ENCODE results near the gene PRC1.

PRC1 gene

DNA sequence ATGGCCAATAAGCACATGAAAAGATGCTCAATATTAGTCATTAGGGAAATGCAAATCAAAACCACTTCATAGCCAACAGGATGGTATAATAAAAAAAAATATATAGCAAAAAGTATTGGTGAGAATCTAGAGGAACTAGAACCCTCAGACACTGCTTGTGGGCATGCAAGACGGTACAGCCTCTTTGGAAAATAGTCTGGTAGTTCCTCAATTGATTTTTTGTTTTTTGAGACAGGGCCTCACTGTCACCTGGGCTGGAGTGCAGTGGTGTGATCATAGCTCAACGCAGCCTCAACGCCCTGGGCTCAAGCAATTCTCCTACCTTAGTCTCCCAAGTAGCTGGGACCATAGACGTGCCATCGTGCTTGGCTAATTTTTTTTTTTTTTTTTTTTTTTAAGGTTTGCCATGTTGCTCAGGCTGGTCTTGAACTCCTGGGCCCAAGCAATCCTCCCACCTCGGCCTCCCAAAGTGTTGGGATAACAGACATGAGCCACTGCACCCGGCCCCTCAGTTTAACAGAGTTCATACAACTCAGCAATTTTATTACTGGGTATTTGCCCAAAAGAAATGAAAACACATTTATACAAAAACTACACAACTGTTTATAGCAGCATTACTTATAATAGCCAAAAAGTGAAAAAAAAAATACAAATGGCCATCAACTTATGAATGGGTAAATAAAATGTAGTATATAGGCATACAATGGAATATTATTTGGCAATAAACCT is 5.1 kb downstream of the PRC1 start:
- no peak for FAIRE-seq

DNA sequence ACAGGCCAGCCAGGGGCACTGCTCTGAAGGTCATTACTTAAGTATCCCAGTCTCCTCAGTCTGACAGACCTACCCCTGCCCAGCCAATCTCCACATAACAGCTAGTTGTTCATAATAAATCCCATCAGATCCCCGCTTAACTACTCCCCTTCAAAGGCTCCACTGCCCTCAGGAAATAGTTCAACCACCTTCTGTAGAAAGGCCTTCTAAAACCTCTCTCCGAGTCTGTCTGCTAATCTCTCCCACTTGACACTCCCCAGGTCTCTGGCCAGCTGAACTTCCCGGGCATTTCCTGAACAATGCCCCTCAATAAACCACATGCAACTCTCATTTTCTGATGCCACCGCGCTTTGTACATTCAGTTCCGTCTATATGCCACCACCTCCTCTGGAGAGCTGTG is 6.0 kb downstream of the PRC1 start:
- FAIRE-seq = no peak

DNA sequence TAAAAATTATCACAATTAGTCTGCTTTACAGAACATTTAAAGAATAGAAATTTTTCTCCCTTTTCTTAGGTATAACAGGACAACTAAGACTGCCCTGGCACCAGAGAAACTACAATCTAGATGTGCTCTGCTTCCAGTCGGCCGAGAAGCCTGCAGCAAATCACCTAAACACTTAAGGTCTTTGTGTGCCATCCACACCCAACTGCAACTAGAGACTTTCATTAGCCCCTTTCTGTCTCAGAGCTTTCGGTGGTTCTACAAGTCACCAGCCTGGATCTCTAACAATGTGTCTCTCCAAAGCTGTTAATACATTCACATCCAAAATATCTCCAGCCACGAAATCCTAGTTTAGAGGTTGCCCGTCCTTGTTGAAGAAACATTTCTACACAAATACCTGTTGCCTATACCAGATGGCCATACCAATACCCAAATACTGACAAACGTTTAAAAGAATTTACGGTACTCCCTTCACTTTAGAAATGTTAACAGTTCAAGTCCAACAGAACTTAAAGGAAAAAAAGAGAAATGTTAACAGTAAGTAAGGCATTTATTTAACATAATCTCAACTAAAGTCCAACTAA is 6.7 kb downstream of the PRC1 start:
- no peak for FAIRE-seq

DNA sequence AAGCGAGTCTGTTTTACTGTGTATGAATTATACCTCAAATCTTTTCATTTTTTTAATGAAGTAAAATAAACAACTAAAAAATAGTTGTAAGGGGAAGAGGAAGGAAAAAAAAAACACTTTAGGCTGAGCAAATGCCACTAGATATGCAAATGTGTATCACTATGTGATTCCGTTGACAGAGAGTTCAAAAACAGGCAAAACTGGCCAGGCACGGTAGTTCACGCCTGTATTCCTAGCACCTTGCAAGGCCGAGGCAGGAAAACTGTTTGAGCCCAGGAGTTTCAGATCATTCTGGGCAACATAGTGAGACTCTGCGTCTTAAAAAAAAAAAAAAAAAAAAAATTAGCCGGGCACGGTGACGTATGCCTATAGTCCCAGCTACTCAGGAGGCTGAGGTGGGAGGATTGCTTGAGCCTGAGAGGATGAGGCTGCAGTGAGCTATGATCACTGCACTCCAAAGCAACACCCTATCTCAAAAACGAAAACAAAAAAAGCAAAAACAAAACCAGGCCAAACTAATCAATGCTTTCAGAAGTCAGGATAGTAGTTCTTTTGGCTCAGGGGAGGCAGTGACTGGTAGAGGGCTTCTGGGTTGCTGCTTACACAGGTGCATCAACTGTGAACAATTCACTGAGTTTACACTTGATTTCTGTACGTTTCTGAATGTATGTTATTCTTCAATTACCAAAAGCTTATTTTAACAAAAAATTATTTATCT is 7.4 kb downstream of the PRC1 start:
- no peak for FAIRE-seq

DNA sequence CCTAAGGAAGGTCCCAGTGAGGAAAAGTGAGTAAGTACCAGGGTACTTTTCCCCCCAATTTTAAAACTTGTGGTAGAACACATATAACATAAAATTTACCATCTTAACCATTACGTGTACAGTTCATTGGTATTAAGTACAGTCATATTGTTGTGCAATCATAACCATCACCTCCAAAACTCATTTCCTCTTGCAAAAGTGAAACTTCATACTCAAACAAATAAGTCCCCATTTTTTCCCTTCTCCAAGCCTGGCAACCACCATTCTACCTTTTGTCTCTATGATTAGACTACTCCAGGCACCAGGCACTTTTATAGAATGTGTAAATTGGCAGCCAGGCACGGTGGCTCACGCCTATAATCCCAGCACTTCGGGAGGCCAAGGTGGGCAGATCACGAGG is 12.2 kb downstream of the PRC1 start:
- no peak for FAIRE-seq

DNA sequence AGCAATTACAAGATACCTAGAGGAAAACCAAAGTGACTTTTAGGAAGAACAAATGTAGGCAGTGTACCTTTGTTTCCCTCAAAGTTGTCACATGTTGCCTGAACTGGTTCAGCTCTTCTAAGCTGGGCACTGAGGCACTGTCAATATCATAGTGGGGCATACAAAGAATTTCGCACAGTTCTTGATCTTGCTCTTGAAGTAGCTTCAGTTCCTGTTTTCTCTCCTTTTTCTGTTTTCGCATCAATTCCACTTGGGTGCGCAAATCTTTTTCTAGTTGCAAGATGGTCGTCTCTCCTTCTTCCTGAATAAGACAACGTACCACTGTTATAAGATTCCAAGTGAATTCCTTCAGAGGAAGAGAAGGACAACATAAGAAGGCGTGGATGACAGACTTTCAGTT is 12.7 kb downstream of the PRC1 start:
- no peak for FAIRE-seq

DNA sequence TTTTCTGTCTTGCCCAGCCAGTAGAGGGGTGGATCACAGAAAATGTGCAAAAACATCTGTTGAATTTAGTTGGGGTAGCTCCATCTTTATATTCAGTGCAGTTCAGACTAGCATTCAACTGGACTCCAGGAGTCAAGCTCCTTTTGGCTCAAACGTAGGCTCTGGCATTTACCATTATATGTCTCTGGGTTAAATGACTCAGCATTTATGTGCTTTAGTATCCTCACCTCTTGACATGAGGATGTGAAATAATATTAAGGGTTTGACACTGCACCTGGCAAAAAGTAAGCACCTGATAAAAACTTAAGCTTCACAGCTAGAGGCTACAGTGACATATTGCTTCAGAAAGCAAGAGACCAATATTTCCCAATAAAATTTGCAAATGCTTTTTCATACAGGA is 14.8 kb downstream of the PRC1 start:
- FAIRE-seq = no peak

DNA sequence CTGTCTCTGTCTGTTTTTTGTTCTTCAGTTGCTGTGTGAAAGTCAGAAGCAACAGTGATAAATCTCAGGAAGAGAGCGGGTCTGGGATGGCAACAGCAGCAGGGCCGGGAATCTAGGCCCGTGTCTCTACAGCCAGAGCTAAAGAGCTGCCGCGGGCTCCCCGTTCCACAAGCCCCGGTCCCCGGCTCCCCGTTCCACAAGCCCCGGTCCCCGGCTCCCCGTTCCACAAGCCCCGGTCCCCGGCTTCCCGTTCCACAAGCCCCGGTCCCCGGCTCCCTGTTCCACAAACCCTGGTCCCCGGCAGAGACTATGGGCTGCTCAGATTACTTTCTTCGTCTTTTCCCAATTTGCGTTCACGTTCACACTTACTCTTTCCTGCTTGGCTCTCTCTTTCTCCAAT is 20.1 kb downstream of the PRC1 start:
- no peak for FAIRE-seq

DNA sequence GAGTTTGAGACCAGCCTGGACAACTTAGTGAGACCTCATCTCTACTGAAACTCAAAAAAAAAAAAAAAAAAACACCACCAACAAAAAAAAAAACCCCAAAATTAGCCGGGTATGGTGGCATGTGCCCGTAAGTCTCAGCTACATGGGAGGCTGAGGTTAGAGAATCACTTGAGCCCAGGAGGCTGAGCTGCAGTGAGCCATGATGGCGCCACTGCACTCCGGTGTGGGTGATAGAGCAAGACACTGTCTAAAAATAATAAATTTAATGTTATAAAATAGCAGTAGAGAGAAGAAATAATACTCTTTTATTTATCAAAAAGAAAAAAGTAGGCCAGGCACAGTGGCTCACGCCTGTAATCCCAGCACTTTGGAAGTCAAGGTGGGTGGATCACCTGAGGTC is 22.2 kb downstream of the PRC1 start:
- no peak for FAIRE-seq

DNA sequence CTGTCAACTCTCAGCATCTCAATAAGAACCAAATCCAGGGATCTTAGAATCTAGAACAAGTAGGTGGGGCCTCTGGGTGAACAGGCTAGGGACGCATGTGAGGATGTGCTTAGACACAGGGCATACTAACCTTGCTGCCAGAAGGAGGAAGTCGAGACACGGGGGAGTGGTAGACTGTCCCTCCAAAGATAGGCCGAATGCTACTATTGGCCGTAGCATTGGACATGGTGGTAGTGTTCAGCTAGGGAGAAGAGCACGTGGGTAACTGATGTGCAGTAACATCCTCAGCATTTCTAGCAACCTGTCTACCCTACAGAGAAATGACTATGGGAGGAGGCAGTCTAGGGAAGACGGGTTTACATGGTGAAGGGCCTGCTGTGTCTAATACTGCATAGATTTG is 24.1 kb downstream of the PRC1 start:
- FAIRE-seq = no peak

DNA sequence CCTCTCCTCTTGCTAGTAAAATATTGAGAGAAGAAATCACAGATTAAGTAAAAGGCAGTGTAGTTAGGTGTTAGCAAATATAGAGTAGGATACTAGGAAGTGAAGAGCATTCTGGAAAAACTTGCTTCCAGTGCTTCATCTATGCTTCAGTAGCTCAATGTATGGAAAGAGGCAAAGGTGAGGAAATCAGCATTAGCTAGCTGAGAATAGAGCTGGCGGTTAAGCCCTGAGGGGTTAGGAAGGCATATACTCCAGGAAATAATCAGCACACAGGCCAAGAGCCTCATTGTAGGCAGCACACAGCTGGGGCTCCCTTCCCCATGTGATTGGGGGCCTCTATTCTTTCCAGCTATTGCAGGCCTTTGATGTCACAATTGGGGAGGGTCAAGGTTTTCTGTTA is 25.9 kb downstream of the PRC1 start:
- FAIRE-seq = no peak

DNA sequence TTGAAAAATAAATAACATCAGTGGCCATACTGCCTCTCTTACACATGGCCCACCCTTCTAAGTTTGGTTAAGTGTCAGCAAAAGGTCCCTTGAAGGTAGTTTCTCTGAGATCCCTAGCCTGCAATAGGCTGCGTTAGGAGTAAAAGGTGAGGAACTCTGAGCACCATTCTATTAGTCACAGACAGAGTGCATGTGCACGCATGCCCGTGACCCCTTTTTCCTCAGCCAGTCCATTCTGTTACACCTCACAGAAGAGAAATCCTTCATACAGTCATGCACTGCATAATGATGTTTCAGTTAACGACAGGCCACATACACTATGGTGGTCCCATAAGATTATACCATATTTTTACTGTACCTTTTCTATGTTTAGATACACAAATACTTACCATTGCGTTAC is 27.1 kb downstream of the PRC1 start:
- no peak for FAIRE-seq

DNA sequence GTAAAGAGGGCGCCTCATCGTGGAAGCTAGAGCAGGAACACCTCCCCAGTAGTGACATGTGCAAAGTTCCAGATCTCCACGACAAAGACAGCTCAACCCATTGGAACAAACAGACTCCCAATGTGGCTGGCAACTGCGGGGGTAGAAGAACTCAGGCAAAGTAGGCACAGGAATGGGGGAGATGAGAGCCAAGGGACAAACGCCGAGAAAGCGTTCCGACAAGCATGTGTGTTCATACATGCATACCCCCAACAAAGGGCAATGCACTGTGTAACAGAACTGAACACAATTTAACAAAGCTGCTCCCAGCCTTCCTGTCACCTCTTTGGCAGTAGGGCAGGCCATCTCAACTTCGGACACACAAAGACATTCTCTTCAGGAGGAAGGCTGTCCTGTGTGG is 28.1 kb downstream of the PRC1 start:
- no peak for FAIRE-seq

DNA sequence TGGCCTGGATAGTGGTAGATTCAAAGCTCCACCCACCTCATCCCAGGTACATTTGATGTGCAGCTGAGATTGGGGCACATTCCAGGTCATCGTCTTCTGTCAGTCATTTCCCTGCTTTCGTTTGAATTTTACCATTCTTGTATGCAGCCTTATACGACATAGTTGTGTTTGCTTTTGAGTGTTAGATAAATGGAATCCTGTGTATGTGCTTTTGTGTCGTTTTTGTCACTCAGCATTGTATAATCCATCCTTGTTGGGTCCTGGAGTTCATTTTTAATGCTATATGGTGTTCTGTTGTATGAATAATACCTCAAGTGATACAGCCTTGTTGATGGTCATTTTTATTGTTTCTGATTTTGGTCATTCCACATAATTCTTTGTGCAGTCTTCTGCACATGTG is 32.3 kb downstream of the PRC1 start:
- FAIRE-seq = no peak

DNA sequence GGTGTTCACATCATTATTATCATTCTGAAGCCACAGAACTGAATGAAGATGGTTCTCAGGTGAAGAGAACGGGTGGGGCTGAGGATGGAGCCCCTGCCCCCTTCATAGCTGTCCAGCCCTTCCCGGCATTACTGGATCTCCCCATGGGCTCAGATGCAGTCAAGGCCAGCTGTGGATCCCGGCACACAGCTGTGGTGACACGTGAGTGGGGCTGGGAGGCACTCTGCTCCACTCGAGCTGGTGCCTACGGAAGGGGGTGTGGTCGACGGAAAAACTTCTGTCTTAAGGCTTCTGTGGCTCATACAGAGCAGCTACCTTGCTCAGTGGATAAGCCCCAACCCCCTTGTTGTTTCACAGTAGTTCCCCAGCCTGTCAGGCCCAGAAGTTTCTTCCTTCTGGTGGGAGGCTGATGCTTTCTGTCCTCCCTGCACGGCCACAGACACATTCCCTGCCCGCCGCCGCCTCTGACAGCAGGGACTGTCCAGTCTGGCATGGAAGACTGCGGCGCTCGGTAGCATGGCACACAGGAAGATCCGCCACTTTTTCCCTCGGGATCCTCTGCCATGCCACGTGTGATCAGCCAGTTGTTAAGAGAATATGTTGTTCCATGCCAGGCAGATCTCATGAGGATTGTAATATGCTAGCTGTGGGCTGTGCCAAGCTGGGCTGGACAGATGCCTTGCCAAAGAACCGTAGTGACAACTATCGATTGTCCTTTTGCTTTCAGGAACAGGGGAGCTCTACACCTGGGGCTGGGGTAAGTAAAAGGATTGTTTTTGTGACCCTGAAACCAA is 33.8 kb downstream of the PRC1 start:
- no peak for FAIRE-seq

DNA sequence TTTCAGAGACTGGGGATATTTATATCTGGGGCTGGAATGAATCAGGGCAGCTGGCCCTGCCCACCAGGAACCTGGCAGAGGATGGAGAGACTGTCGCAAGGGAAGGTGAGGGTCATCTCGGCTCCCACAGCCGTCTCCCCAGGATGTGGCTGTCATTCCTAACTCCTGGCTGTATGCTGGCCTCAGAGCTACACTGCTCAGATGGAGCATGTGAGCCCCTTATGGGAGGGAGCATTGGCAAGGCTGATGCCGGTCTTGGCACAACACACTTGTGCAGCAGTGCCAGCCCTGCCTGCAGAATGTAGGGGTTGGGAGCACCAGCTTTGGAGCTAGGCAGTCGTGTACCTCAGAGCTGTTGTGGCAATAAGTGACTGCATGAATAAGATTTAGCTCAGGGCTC is 34.4 kb downstream of the PRC1 start:
- FAIRE-seq = no peak

DNA sequence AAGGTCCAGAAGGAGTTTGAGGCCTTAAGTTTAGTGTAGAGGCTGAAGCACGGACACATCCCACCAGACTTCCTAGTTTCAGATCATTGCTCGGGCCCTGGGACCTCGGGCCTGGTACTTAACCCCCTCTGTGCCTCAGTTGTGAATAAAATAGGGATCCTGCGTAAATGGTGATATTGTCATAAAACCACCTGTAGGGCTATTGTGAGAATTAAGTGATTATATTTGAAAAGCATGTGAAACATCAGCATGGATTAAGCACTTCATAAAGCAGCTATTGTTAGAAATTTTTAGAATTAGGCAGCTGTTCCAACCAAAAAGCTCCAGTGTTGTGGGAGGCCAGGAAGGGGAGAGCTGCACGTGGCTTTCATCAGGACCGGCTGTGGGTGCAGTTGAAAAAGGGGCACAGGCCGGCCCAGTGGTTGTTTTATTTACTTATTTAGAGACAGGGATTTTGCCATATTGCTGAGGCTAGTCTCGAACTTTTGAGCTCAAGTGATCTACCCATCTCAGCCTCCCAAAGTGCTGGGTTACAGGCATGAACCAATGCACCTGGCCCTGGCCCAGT is 35.2 kb downstream of the PRC1 start:
- no peak for FAIRE-seq

DNA sequence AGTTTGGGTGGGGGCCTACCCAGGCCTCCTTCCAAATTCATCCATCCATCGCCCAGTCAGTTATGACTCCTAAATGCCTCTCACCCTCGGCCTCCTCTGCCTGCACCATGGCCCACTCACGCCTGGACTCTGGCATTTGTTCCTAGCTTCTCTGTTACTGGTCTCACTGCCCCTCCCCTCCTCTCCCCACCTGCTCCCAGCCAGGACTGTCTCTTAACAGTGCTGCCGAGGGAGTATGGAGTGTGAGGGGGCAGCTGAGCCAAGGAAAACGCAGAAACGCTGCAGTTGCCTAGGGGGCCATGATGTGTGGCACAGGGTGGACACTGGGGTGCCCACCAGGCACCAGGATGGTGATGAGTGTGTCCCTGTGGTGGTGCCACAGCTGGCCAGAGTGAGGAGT is 36.5 kb downstream of the PRC1 start:
- FAIRE-seq = no peak

DNA sequence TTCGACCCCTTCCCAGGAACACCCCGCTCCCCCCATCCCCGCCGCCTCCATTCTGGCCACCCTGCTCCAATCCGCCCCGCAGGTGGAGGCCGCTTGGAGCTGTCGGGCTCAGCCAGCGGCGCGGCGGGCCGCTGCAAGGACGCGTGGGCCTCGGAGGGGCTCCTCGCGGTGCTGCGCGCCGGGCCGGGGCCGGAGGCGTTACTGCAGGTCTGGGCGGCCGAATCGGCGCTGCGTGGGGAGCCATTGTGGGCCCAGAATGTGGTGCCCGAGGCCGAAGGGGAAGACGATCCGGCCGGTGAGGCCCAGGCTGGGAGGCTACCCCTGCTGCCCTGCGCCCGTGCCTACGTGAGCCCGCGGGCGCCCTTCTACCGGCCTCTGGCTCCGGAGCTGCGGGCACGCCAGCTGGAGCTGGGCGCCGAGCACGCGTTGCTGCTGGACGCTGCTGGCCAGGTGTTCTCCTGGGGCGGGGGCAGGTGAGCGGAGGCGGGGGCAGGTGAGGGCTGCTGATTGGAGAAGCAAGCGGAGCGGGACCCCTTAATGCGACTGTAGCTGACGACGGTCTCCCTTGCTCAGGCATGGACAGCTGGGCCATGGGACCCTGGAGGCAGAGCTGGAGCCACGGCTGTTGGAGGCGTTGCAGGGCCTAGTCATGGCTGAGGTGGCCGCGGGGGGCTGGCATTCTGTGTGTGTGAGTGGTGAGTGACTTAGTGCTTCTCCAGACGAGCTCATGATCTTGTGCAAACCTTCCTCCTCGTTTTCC is 37.1 kb downstream of the PRC1 start:
- no peak for FAIRE-seq

DNA sequence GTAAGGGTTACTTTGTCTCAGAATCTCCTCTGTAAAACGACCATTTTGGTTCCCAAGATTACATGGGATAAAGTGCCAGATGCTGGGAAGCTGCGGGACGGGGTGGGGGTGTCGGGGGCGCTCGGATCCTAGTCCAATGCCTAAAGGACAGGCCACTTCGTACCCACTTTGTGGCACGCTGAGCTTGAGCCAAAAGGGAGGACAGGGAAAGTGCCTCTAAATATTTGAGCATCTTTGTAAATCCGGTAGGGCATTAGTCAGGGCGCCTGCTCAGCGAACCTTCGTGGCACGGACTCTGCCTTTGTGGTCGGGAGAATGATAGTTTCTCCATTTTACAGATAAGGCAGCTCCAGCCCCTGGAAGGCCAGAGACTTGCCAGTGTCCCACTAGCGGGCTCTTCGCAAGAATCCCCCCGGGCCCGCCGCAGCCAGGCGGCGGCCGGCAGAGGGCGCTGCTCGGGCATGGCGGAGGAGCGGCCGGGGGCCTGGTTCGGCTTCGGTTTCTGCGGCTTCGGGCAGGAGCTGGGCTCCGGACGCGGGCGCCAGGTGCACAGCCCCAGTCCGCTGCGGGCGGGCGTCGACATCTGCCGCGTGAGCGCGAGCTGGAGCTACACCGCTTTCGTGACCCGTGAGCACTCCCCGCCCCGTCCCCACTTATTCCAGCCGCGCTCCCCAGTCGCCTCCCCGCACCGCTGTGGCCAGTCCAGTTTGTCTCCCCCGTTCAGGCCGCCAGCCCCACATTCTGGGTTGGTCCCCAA is 37.9 kb downstream of the PRC1 start:
- no peak for FAIRE-seq

DNA sequence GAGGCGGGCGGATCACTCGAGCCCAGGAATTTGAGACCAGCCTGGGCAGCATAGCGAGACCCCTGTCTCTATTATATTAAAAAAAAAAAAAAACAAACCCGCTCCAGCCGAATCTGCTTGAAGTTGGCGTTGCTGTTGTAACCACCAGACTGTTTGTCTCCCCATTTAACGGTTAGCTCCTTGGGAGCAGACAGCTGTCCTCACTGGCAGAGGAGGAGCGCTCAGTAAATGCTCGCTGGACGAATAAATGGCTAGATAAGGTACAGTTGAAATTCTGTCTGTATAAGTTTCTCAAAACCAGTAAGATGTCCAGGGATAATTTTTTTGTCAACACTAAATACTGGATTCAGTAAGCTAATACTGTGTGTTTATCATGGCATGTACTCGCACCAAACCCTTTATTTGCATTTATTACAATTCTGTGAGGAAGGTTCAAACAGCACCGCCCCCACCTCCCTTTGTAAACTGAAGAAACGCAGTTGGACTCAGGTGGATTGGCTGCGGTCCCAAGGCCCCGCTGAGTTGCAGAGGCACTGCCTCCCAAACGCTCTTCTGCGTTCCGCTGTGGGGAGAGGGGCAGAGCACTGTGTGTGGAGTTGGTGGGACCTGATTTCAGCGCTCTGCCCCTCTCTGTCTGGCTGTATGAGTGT is 38.6 kb downstream of the PRC1 start:
- FAIRE-seq = no peak
